Measurements from ENCODE around the gene APBA2. TPM values are rescaled to one million over a fixed set of nuclear protein-coding genes. Genes with fewer than 3 reads are reported as not detected.
"Not testable (repeated sequence)": the region's sequence is repeated elsewhere in the genome, so short reads cannot be mapped to it uniquely, and the experiment has no call there.

Gene APBA2
- total RNA-seq, 1 donor from 2014 or later, result 42.1 TPM

DNA sequence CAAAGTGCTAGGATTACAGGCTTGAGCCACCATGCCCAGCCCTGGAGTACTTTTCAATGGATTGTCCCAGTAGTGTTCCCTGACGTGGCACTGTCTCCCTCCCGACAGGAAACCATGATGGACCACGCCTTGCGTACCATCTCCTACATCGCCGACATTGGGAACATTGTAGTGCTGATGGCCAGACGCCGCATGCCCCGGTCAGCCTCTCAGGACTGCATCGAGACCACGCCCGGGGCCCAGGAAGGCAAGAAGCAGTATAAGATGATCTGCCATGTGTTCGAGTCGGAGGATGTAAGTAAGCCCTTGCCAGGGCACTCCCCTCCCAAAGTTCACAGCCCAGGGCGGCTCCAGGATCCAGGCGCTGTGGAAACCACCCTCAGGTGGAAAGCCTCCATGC is 215.7 kb downstream of the APBA2 start:
- DNase-seq (ENCODE audit: low read depth, low spot score), result no peak

DNA sequence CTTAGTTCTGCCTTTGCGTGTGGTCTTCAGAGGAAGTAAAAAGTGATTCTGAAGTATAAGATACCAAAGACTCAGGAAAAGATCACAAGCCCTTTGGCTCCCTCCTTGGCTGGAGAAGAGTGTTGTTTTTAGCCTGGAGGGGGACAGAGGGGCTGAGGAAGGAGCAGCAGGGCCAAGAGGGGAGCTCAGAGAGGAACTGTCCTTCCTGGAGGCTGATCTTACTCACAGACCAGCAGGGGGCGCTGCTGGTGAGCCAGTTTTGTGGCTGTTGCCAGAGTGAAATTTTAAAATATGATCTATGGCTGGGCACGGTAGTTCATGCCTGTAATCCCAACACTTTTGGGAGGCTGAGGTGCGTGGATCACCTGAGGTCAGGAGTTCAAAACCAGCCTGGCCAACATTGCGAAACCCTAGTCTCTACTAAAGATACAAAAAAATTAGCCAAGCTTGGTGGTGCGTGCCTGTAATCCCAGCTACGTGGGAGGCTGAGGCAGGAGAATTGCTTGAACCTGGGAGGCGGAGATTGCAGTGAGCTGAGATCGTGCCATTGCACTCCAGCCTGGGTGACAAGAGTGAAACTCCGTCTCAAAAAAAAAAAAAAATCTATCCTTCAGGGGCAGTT is 216.5 kb downstream of the APBA2 start:
- DNase-seq (ENCODE audit: low read depth, low spot score), result not testable (repeated sequence)

DNA sequence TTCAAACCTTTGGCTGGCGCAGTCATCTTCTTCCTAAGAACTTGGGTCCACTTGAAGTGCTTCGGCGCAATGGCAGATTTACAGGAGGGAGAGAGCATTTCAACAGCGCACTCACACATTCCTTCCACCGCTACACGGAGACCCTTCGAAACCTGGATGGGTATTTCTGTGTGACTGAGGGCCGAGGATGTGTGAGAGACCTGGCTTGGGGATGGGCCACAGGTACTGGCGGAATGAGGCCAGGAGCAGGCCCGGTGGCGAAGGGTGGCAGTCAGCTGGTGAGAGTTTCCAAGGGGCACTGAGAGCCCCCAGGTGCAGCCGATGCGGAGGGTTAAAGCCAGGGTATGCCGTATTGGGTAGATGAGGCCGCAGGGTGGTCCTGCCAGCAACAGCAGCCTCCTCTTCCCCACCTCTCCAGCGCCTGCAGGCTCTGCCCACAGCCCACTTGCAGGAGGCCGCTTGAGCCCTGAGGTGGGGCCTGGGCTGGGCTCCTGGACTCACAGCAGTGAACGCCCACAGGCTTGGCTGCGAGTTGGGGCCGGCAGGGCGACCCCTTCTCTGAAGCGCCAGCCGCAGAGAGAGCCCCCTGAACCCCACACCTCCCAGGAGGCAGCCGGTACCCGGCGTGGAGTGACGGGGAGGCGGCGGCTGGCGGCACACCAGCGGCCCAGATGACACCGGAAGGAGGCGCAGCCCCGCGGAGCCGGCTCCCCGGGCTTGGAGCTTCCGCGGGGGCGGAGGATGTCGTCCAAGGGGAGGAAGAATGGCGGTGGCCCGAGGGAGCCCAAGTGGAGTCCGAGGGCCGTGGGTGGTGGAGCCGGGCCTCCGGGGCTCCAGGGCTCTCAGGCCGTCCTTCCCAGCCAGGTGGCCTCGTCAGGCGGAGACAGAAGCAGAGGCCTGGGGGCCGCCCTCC is 217.4 kb downstream of the APBA2 start:
- no peak for DNase-seq (ENCODE audit: low read depth, low spot score)

DNA sequence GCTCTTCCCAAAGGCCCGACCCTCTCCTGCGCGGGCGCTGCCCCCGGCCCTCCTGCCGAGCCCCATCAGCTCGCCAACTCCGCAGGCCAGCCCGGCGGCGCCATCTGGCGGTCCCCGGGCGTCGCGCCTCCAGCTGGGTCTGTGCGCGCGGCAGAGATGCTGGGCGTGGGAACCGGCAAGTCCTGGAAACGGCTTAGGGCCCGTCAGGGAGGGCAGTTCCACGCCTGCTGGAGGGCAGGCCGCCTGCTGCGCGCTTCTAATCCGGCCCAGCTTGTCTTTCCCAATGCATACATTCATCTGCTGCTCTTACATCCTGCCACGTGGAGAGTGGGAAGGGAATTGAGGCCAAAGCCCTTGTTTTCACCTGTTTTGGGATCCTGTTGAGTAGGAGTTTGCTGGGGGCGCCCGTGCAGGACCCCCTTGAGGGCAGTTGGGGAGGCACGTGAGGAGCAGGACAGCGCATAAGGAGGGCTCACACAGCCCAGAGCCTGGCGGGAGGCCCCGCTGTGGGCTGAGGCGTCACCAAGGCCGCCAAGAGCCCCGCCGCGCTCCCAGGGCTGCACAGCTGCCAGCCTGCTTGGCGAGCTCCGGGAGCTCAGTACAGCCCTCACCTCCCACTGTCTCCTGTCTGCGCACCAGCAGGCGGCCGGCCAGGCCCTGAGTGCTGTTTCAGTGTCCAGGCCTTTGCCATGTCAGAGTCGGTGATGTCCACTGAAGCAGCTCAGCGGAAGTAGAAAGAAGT is 218.2 kb downstream of the APBA2 start:
- DNase-seq (ENCODE audit: low read depth, low spot score), result peak; percentile 29

DNA sequence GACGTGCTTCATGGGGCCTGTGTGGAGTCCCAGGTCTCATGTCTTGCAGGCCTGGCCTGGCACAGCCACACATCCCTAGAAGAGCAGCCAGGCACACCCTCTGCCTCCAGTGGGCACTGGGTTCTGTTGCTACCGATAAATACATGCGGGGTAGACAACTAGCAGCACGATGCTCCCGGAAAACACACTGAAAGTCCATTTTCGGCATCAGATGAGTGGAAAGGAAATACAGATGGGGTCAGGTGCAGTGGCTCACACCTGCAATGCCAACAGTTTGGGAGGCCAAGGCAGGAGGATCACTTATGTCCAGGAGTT is 218.7 kb downstream of the APBA2 start:
- no peak for DNase-seq (ENCODE audit: low read depth, low spot score)

DNA sequence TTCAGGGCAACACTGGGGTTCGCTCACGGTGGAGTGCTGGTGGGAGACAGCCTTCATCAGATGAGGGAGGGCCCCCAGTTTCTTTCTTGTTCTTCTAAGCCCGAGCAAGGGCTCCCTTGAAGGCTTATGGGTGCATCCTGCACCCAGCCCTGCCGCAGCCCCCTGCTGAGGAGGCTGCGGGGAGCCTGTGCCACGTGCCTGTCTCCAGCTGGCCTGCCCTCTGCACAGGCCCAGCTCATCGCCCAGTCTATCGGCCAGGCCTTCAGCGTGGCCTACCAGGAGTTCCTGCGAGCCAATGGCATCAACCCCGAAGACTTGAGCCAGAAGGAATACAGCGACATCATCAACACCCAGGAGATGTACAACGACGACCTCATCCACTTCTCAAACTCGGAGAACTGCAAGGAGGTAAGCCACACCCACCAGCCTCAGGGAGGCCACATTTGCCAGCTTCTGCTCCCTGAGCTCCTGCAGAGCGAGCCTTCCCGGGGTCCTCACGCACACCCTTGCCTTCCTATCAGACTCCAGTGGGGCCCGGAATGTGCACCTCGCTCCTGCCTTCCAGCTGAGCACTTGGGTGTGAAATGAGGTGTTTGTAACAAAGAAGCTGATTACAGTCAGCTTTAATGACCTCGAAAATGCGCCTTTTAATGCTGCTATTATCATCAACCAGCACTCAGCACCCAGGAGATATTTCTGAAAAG is 219.5 kb downstream of the APBA2 start:
- DNase-seq (ENCODE audit: low read depth, low spot score), result no peak

DNA sequence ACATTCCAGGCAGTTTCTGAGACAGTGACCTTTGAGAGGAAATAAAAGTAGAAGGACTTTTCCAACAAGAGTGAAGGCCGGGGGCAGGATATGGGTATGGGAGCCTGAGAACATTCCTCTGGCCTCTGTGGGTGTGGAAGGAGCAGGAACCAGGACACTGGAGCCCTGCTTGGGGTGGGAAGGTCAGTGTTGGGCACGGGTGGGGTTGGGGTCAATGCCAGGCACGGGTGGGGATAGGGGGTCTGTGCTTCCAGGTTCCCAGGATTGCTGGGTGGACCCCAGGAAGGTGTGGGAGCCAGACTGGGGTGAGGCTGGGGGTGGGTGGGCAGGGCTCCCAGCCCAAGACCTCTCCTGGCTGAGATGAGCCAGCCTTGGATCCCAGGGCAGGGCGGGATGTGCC is 220.3 kb downstream of the APBA2 start:
- DNase-seq (ENCODE audit: low read depth, low spot score), result no peak

DNA sequence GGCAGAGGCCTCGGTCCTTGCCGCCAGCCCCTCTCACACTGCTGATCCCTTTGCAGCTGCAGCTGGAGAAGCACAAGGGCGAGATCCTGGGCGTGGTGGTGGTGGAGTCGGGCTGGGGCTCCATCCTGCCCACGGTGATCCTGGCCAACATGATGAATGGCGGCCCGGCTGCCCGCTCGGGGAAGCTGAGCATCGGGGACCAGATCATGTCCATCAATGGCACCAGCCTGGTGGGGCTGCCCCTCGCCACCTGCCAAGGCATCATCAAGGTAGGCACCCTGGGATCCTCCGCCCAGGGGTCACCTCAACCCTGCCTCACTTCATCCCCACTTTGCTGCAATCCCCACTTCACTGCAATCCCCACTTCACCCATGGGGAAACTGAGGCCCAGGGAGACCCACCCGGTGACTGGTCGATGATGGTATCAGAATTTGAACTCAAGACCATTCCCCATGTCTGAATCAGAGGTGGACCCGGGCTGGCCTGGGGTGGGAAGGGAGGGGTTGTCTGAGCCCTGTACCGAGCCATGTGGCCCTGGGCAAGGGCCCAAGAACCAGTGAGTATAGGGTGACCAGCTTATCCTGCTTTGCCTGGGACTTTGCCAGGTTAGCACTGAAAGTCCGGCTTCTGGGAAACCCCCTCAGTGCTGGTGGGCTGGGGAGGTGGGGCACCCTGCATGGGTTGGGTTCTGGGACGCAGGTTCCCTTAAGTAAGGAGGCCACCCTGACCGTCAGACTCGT is 220.9 kb downstream of the APBA2 start:
- DNase-seq (ENCODE audit: low read depth, low spot score), result no peak

DNA sequence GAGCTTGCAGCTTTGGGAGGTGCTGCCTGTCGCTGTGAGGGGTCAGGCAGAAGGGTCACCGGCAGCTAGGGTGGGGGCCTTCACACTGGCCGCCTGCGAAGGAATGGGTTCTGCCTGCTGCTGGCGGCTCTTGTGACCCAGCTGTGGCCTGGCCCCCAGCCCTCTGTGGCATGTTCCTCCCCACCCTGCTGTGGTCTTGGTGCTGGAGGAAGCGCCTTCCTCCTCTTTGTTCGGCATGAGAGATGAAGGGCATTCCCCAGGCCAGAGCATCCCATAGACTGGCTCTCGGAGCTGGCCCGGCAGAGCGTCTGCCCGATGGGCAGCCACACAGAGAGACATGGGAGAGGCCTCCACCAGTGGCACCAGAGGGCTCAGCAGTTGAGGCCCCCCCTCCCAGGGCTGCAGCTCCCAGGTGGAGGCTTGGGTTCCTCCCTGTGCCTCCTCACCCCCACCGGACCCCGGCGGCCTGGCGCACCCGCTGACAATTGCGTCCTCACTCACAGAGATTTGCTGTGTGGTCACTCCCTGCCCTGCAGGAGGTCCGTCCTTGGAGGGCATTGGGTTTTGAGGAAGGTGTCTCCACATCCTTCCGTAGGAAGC is 221.6 kb downstream of the APBA2 start:
- no peak for DNase-seq (ENCODE audit: low read depth, low spot score)

DNA sequence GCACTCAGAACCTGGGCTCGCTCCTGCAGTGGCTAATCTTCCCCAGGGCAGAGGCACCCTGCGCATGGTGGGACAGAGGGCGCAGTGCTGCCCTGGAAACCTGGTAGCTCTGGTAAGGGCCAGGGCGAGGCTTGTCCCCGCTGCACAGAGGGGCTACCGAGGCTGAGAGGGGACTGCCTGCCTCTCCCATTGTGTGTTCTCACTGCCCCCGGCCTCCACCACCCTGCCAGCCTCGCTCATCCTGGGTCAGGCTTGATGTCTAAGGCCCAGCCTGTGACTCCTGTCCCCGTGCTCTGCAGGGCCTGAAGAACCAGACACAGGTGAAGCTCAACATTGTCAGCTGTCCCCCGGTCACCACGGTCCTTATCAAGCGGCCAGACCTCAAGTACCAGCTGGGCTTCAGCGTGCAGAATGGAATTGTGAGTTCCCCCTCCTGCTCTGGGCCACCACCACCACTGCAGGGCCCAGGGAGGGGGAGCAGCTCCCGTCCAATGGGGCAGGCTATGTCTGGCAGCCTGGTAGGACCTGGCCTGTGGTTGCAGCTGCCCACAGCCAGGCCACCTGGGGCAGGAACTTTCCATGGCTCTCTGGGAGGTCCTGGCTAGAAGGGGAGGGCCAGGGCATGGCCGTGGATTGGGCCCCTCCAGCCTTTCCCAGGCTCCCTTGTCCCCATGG is 222.3 kb downstream of the APBA2 start:
- DNase-seq (ENCODE audit: low read depth, low spot score), result no peak

DNA sequence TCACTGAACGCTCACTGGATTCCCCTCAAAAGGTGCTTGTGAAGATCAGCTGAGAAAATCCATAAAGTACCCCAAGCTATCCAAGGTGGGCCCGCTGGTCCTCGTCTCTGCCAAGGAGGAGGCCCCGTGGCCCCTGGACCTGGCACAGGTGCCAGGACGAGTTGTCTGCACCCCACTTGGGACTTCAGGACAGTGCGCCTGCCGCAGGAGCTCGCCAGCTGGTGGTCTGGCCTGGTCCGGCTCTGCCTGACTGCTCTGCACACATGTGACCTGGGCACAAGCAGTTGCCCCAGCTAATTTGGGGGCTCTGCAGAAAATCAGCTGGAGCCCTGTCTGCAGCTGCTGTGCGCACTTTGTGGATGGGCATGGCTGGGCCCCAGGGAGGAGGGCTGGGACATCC is 224.0 kb downstream of the APBA2 start:
- no peak for DNase-seq (ENCODE audit: low read depth, low spot score)

DNA sequence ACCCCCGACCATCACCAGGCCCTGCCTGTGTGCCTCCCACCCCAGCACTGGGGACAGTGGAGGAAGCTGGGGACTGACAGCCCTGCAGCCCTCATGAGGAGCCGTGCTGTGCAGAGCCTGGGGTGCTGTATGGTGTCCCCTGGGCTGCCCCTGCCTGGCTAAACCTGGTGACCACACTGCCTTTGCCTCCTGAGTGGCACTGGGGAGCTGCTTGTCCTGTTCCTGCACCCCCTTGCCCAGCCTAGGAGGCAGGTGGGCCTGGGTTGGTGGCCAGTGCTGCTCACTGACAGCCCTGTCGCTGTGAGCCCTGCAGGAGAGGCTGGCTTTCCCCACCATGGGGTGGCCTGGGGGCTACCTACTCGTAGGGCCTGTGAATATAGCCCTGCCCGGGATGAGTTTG is 224.4 kb downstream of the APBA2 start:
- no peak for DNase-seq (ENCODE audit: low read depth, low spot score)

DNA sequence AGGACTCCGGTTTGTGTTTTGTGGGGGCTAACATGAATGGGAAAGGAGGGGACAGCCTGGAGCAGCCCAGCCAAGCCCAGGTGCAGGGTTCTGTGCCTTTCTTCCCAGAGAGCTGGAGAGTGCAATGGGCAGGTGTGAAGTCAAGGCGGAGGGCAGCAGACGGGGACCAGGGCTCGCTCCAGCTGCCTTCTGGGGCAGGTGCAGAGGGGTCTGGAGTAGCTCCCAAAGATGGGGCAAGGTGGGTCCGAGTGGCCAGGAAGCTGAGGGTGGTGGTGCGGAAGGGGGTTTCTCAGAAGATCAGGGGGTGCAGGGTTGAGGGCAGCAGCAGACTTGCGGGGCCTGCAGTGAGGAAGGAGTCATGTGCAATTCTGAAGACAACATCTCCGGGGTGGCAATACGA is 225.0 kb downstream of the APBA2 start:
- no peak for DNase-seq (ENCODE audit: low read depth, low spot score)

DNA sequence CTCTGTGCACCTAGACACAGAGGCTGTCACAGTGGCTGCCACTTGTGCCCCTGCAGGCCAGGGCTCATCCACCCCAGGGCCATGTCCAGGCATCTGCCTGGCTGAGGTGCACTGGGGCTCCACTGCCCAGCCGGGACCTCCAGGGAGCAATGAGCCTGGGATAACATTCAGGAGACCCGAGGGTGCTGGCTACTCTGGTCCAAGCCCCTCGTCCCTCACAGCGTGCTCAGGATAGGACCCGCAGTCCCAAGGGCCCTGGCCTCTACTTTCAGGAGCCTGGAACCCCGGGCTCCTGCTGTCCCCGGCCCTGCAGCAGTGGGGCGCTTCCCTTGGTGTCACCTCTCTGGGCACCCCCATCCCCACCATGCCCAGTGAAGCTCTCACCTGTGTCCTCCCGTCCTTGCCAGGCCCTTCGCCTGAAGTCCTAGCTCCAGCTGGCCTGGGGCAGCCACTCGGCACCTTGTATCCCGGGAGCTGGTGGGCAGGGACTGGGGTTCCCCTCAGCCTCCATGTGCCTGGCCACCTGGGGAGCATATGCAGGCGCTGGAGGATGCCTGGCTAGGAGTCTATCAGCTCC is 226.0 kb downstream of the APBA2 start:
- no peak for DNase-seq (ENCODE audit: low read depth, low spot score)

DNA sequence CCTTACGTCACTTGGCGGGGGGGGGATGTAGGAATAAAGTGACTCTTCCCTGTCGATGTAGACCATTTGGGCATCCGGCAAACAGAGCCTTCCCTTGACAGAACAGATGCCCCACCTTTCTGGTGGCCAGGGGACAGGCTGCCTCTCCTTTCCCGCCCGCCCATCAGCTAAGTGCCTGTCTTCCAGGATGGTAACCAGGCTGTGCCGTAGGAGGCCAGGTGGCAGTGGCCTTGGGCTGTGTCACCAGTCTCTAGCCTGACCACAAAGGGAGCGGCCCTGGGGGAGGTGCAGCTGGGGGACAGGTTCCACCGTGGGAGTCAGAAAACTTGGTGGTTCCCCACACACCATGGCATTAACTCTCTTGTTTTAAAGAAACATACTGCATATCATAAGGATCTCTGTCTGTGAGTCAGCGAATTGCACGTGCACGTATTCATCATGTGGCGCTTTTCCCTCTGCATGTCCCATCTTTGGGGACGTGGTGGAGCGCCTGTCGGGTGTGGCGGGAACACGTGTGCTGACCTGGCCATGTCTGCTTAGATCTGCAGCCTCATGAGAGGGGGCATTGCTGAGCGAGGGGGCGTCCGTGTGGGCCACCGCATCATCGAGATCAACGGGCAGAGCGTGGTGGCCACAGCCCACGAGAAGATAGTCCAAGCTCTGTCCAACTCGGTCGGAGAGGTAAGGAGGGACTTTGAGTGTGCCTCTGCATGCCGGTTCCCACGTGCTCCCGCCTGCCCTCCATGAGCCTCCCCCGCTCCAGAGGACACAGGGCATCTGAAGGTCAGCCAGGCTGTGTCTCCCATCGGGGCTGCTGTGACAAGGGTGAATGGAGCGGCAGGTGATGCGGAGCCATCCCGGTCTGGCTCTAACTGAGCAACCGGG is 227.8 kb downstream of the APBA2 start:
- no peak for DNase-seq (ENCODE audit: low read depth, low spot score)

DNA sequence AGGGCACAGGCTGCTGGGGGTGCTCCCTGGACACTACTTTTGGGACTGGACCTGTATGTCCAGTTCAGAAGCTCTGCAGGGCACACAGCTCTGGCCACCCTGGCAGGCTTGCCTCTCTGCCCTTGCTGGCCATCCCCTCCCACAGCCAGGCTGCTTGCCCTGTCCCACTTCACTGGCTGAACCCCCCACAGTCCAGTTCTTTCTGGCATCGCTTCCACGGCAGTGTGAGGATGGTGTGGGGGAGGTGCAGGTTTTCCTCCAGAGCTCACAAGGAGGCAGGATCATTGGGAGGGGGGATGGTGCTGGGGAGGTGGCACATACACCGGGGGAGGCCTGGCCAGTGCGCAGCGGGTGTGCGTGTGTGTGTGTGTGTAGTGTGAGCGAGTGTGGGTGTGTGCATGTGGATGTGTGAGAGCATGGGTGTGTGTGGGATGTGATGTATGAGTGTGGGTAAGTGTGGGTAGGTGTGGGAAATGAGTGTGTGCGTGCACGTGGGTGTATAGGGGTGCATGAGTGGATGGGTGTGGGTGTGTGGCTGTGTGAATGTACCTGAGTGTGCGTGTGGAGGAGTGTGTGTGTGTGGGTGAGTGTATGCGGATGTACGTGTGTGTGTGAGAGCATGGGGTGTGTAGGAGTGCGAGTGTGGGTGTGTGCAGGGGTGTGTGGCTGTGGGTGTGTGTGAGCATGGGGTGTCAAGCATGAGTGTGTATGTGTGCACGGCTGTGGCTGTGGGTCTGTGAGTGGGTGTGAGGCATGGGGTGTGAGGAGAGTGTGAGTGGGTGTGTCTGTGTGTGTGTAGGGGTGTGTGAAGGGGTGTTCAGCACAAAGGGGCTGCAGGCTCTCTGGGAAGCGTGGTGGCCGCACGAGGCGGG is 228.7 kb downstream of the APBA2 start:
- DNase-seq (ENCODE audit: low read depth, low spot score), result no peak

DNA sequence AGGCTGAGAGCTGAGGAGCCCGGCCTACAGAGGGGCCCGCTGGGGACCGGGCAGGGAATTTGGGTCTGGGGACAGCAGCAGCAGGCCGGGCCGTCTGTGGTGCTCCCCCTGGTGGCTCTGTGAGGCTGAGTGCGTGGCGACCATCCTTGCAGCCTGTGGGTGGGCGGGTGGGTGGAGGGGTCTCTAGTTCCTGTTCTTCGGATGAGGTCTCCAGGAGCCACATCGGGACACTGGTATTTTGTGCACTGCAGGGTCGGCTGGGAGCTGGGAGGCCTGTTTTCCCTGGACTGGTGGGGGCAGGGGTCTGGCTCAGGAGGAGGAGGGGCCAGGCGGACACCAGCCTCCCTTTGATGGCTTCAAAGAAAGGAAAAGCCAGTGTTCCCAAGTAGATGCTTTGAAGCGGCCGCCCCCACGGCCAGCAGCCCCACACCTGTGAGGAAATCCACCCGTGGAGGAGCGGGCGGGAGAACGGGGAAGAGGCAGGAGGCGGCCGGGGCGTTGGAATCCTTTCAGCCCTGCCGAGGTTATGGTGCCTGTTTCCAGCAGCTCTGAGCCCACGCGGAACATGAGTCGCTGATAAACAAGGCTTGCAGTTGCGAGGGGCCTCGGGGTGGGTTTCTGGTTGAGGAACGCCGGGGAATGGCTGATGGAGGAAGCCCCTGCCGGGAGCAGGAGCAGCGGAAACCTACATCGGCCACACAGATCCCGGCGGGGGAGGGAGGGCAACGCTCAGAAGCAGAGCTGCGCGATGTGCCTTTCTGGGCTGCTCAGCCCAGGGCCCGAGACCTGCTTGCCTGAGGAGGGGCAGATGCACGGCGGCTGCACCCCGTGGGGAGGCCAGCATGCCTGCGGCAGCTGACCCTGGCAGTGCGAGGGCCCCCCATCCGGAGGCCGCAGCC is 229.6 kb downstream of the APBA2 start:
- no peak for DNase-seq (ENCODE audit: low read depth, low spot score)

Measured in pulmonary artery endothelial cell (primary cell).